A549 (cell line): ENCODE results near the gene COMMD10.

Experiments used
- CTCF ChIP-seq: fragments of >200 bp; sonication (Bioruptor Twin); formaldehyde crosslinking; IDR thresholded peaks from 3 replicates; pipeline ENCODE4 v1.5.1; 2016
- EP300 ChIP-seq, 2 experiments: fragments of >200 bp; sonication (Bioruptor Twin); formaldehyde crosslinking; IDR thresholded peaks; 2 replicates in 1 of 2; 3 replicates in 1 of 2; pipeline ENCODE4 v1.6.1; 2016 to 2017
- HMGXB4 ChIP-seq: fragments of 250-450 bp; sonication (Bioruptor Pico); IDR thresholded peaks from 2 replicates; pipeline ENCODE4 v1.5.0; 2021; ENCODE audit warnings: mild to moderate bottlenecking, moderate library complexity, borderline replicate concordance
- MAX ChIP-seq: IDR thresholded peaks from 2 replicates; pipeline ENCODE4 v1.6.1; 2012
- MAZ ChIP-seq: fragments of 150-350 bp; IDR thresholded peaks from 2 replicates; pipeline ENCODE4 v1.6.1; 2014; ENCODE audit warnings: antibody characterized with exemption, low read depth, low read length, borderline replicate concordance
- NFE2L2 ChIP-seq: fragments of 150-350 bp; conservative IDR thresholded peaks from 2 replicates; pipeline ENCODE4 v1.6.1; 2014; ENCODE audit warnings: low read length
- NR3C1 ChIP-seq: fragments of >200 bp; sonication (Bioruptor Twin); formaldehyde crosslinking; IDR thresholded peaks from 3 replicates; pipeline ENCODE4 v1.6.1; 2017
- POLR2A ChIP-seq: IDR thresholded peaks from 2 replicates; pipeline ENCODE4 v1.6.1; 2012; ENCODE audit warnings: mild to moderate bottlenecking, low read length
- RAD21 ChIP-seq, 2 experiments: fragments of >200 bp in 1 of 2; sonication (Bioruptor Twin) in 1 of 2; formaldehyde crosslinking in 1 of 2; IDR thresholded peaks in 1 of 2; conservative IDR thresholded peaks in 1 of 2; 2 replicates in 1 of 2; 3 replicates in 1 of 2; pipeline ENCODE4 v1.6.1; 2012 to 2018; ENCODE audit warnings: inconsistent platforms in 1 of 2
- REST ChIP-seq: fragments of 200-600 bp; sonication (generic); IDR thresholded peaks from 2 replicates; pipeline ENCODE4 v1.6.1; 2016; ENCODE audit warnings: antibody characterized with exemption, mild to moderate bottlenecking, moderate library complexity

- no peak for TF ChIP-seq CTCF
- TF ChIP-seq MAX: no peak
- no peak for TF ChIP-seq EP300 (IDR thresholded peaks at IDR 0.05)
- no peak for TF ChIP-seq NFE2L2
- TF ChIP-seq MAZ: no peak
- TF ChIP-seq REST: no peak
- no peak for TF ChIP-seq RAD21 (conservative IDR thresholded peaks at IDR 0.05 in 1 of 2, IDR thresholded peaks at IDR 0.05 in 1 of 2)
- no peak for TF ChIP-seq POLR2A
- no peak for TF ChIP-seq HMGXB4 (CRISPR knock-in tag)
- TF ChIP-seq NR3C1: no peak
Measured at GRCh38 chr5:116075191-116075831, 9.5 kb upstream of the COMMD10 start.
